Gastrocnemius medialis (tissue), 4 donors: ENCODE data around the gene KCNC3. TPM values are rescaled to one million over a fixed set of nuclear protein-coding genes. Genes with fewer than 3 reads are reported as not detected.

Experiments
- ATAC-seq, 2 donors: fragments of 150-250 bp; one replicate each; pipeline ENCODE4 v1.9.1; 2016
- DNase-seq, 2 donors: peaks; one replicate each; pipeline ENCODE4 v3.0.0-alpha.2; 2019
- H3K27ac ChIP-seq, 4 donors: fragments of 200-600 bp; sonication (generic); 1 replicate in 1 of 4; 2 replicates in 3 of 4; pipeline ENCODE4 v1.5.1; 2016 to 2018; ENCODE audit warnings: mild to moderate bottlenecking in 2 of 4, moderate library complexity in 1 of 4
- H3K27me3 ChIP-seq, 3 donors: fragments of 200-600 bp; sonication (generic) in 2 of 3; 1 replicate in 1 of 3; 2 replicates in 2 of 3; pipeline versions ENCODE4 v1.5.1 to v1.6.0; 2016 to 2019; ENCODE audit warnings: mild to moderate bottlenecking in 1 of 3, moderate library complexity in 1 of 3
- H3K36me3 ChIP-seq, 2 donors: fragments of 200-600 bp; sonication (generic) in 1 of 2; one replicate each; pipeline ENCODE4 v1.5.1; 2017 to 2018
- H3K4me1 ChIP-seq, 2 donors: fragments of 200-600 bp; sonication (generic) in 1 of 2; one replicate each; pipeline ENCODE4 v1.5.1; 2016 to 2017; ENCODE audit warnings: mild to moderate bottlenecking in 2 of 2
- H3K4me3 ChIP-seq, 4 donors: fragments of 200-600 bp; sonication (generic) in 3 of 4; 1 replicate in 1 of 4; 2 replicates in 3 of 4; pipeline ENCODE4 v1.5.1; 2016 to 2019; ENCODE audit warnings: mild to moderate bottlenecking in 2 of 4
- H3K9me3 ChIP-seq, 3 donors: fragments of 200-600 bp; sonication (generic) in 2 of 3; 1 replicate in 1 of 3; 2 replicates in 2 of 3; pipeline ENCODE4 v1.5.1; 2016 to 2019
- CTCF ChIP-seq, 5 experiments: fragments of 450-650 bp in 3 of 5; fragments of 200-600 bp in 2 of 5; sonication (generic) in 2 of 5; IDR thresholded peaks in 4 of 5; conservative IDR thresholded peaks in 1 of 5; 1 replicate in 4 of 5; 2 replicates in 1 of 5; pipeline ENCODE4 v1.5.1; 2016 to 2019; ENCODE audit warnings: antibody characterized with exemption in 5 of 5, mild to moderate bottlenecking in 3 of 5, moderate library complexity in 3 of 5
- POLR2A ChIP-seq, 2 donors: fragments of 450-650 bp; IDR thresholded peaks; one replicate each; pipeline ENCODE4 v1.6.1; 2017; ENCODE audit warnings: antibody characterized with exemption in 2 of 2, mild to moderate bottlenecking in 2 of 2, moderate library complexity in 2 of 2
- in situ Hi-C, 4 donors: fragments of 200-750 bp; cut with MboI; loops; one replicate each; pipeline versions ENCODE4 v1.15.0 to v1.8.0; 2017; ENCODE audit warnings: low sequenced_read_pairs in 4 of 4
- intact Hi-C: fragments of 100-400 bp; cut with DNase I; formaldehyde crosslinking; loops from one replicate; pipeline ENCODE4 v1.15.1; 2023; ENCODE audit warnings: low total_unique reads
- total RNA-seq, 4 donors: library from RNA; depleted of rRNA; stranded (reverse); fragments of >200 nt; gene quantifications; one replicate each; pipeline versions ENCODE4 v1.1.0 to v1.2.3, GENCODE V29; 2016

KCNC3 gene
- total RNA-seq, 4 donors from 2014 or later, result 0.25 to 1.4 (median 0.53) TPM

- in situ Hi-C loops, result no loop called here
Observed at GRCh38 chr19:50377051-50377461, 47.9 kb upstream of the KCNC3 start.

GRCh38 chr19:50376166-50377050 is 47.2 kb upstream of the KCNC3 start, which contains the start of gene NR1H2:
NR1H2 (plus strand) TSS chr19:50376457; CDS start chr19:50377606, 1,149 bp downstream.
- intact Hi-C loops, result loop anchor here (1.0 to 5.0 kb wide), 4 partner anchors 8 to 991 kb away; partner anchors contain the start of genes CLDND2, ETFB, JOSD2 and POLD1
- ATAC-seq, result peak; percentile 98
- no peaks in the 10 kb centered on the region for H3K27me3 ChIP-seq
- H3K36me3 ChIP-seq, result peaks cover 0 to 39% of the 10 kb centered on the region in 2 donors
- peak within 1 kb of the TSS; percentile 71 to 99 (median 96) for H3K4me3 ChIP-seq
- no peak for TF ChIP-seq CTCF (IDR thresholded peaks at IDR 0.05 in 4 of 5, conservative IDR thresholded peaks at IDR 0.05 in 1 of 5)
- peak; percentile 76 to 83 for TF ChIP-seq POLR2A (IDR thresholded peaks at IDR 0.05)
- H3K27ac ChIP-seq, result peak within 1 kb of the TSS; percentile 95 to 100 (median 99)
- H3K9me3 ChIP-seq, result no peaks in the 10 kb centered on the region
- peak; percentile 93 to 94 for DNase-seq
- in situ Hi-C loops, result no loop called here
- H3K4me1 ChIP-seq, result peaks cover 8 to 12% of the 10 kb centered on the region in 2 donors

More at GRCh38 chr19:50377051-50377461, 47.9 kb upstream of the KCNC3 start:
- intact Hi-C loops, result loop anchor here (2.0 to 5.0 kb wide), 3 partner anchors 52 to 990 kb away; partner anchors contain the start of genes CLDND2, ETFB and JOSD2
- Histone ChIP-seq H3K4me3 (peak overlapping the region in 2 of 4 donors; percentile 93 to 99), H3K27ac (peak overlapping the region; percentile 95 to 100 (median 99)), H3K27me3 (no peaks in the 10 kb centered on the region), H3K9me3 (no peaks in the 10 kb centered on the region), H3K36me3 (peaks cover 0 to 46% of the 10 kb centered on the region in 2 donors), H3K4me1 (peaks cover 8 to 12% of the 10 kb centered on the region in 2 donors)
- TF ChIP-seq POLR2A (IDR thresholded peaks at IDR 0.05) (no peak), CTCF (IDR thresholded peaks at IDR 0.05 in 4 of 5, conservative IDR thresholded peaks at IDR 0.05 in 1 of 5) (no peak)
- ATAC-seq (no peak), DNase-seq (no peak)

GRCh38 chr19:50371914-50372475 is 42.8 kb upstream of the KCNC3 start:
- H3K4me3 ChIP-seq, result no peak overlapping the region
- H3K4me1 ChIP-seq, result peaks cover 8 to 12% of the 10 kb centered on the region in 2 donors
- intact Hi-C loops, result no loop called here
- no peaks in the 10 kb centered on the region for H3K27me3 ChIP-seq
- DNase-seq (no peak), ATAC-seq (no peak)
- H3K36me3 ChIP-seq, result no peaks in the 10 kb centered on the region
- TF ChIP-seq POLR2A (IDR thresholded peaks at IDR 0.05) (no peak), CTCF (IDR thresholded peaks at IDR 0.05 in 4 of 5, conservative IDR thresholded peaks at IDR 0.05 in 1 of 5) (no peak)
- no peak overlapping the region for H3K27ac ChIP-seq
- no peaks in the 10 kb centered on the region for H3K9me3 ChIP-seq
- in situ Hi-C loops, result loop anchor here in 1 of 4 donors (25.0 kb wide), 1 partner anchor 90 kb away; no protein-coding TSS in a partner anchor

- intact Hi-C loops, result loop anchor here (1.0 kb wide), 2 partner anchors 45 to 92 kb away; no protein-coding TSS in a partner anchor
Observed at GRCh38 chr19:50368649-50369570, 39.7 kb upstream of the KCNC3 start.

More at GRCh38 chr19:50368649-50369570, 39.7 kb upstream of the KCNC3 start:
- DNase-seq, result peak; percentile 70 to 83
- H3K27me3 ChIP-seq, result no peaks in the 10 kb centered on the region
- in situ Hi-C loops, result loop anchor here (5.0 to 25.0 kb wide), 4 partner anchors 46 to 416 kb away; partner anchors contain the start of gene SPIB (in 2 of the 4)
- TF ChIP-seq POLR2A (IDR thresholded peaks at IDR 0.05) (no peak), CTCF (IDR thresholded peaks at IDR 0.05 in 4 of 5, conservative IDR thresholded peaks at IDR 0.05 in 1 of 5) (peak; percentile 71 to 93 (median 89))
- no peaks in the 10 kb centered on the region for H3K36me3 ChIP-seq
- H3K27ac ChIP-seq, result peak overlapping the region; percentile 49 to 75 (median 64)
- peaks cover 3 to 7% of the 10 kb centered on the region in 2 donors for H3K4me1 ChIP-seq
- peak overlapping the region; percentile 64 to 74 (median 68) for H3K4me3 ChIP-seq
- ATAC-seq, result peak; percentile 94 to 97
- no peaks in the 10 kb centered on the region for H3K9me3 ChIP-seq
